Breast epithelium (tissue), 4 donors: ENCODE measurements around the gene ACSL3. TPM values are rescaled to one million over a fixed set of nuclear protein-coding genes. Genes with fewer than 3 reads are reported as not detected.

Experiments
- DNase-seq, 2 donors: peaks; one replicate each; pipeline ENCODE4 v3.0.0-alpha.2; 2019; ENCODE audit warnings: low spot score in 2 of 2
- H3K27ac ChIP-seq, 2 donors: fragments of 200-600 bp; sonication (generic) in 1 of 2; one replicate each; pipeline ENCODE4 v1.5.1; 2016 to 2019; ENCODE audit warnings: mild to moderate bottlenecking in 1 of 2
- H3K27me3 ChIP-seq, 2 donors: fragments of 200-600 bp; sonication (generic) in 1 of 2; one replicate each; pipeline versions ENCODE4 v1.5.1 to v1.6.0; 2017 to 2019; ENCODE audit warnings: control low read depth in 1 of 2, mild to moderate bottlenecking in 1 of 2
- H3K36me3 ChIP-seq: fragments of 200-600 bp; one replicate; pipeline ENCODE4 v1.5.1; 2019
- H3K4me1 ChIP-seq, 2 donors: fragments of 200-600 bp; sonication (generic); one replicate each; pipeline ENCODE4 v1.5.1; 2016 to 2019; ENCODE audit warnings: control low read depth in 1 of 2
- H3K4me3 ChIP-seq, 3 donors: fragments of 200-600 bp; sonication (generic); 1 replicate in 2 of 3; 2 replicates in 1 of 3; pipeline ENCODE4 v1.5.1; 2016 to 2019; ENCODE audit warnings: mild to moderate bottlenecking in 3 of 3, moderate library complexity in 2 of 3
- H3K9me3 ChIP-seq, 2 donors: fragments of 200-600 bp; sonication (generic) in 1 of 2; one replicate each; pipeline ENCODE4 v1.5.1; 2016 to 2019; ENCODE audit warnings: control low read depth in 1 of 2
- CTCF ChIP-seq, 3 donors: fragments of 450-650 bp; IDR thresholded peaks; one replicate each; pipeline ENCODE4 v1.5.1; 2016 to 2017; ENCODE audit warnings: antibody characterized with exemption in 3 of 3, mild to moderate bottlenecking in 3 of 3, moderate library complexity in 3 of 3
- POLR2A ChIP-seq: fragments of 450-650 bp; IDR thresholded peaks from one replicate; pipeline ENCODE4 v1.6.1; 2016; ENCODE audit warnings: antibody characterized with exemption, mild to moderate bottlenecking, moderate library complexity
- POLR2AphosphoS5 ChIP-seq, 3 donors: sonication (generic); formaldehyde crosslinking; IDR thresholded peaks; one replicate each; pipeline ENCODE4 v1.6.1; 2017; ENCODE audit warnings: antibody characterized with exemption in 3 of 3
- intact Hi-C: fragments of 100-400 bp; cut with DNase I; formaldehyde crosslinking; loops from one replicate; pipeline ENCODE4 v1.15.1; 2023; ENCODE audit warnings: low total_unique reads
- total RNA-seq, 3 donors: library from RNA; depleted of rRNA; stranded (reverse); fragments of >200 nt; gene quantifications; one replicate each; pipeline ENCODE4 v1.1.0, GENCODE V29; 2016

Gene ACSL3
- total RNA-seq, 3 donors from 2014 or later = 50.9 to 115 (median 74.4) TPM

GRCh38 chr2:222946700-222947287 lies 86.0 kb downstream of the ACSL3 start:
- intact Hi-C loops = no loop called here
- no peak for DNase-seq
- H3K9me3 ChIP-seq = no peaks in the 10 kb centered on the region

GRCh38 chr2:222949073-222949472 lies 88.2 kb downstream of the ACSL3 start:
- no peaks in the 10 kb centered on the region for H3K4me1 ChIP-seq
- DNase-seq = no peak
- intact Hi-C loops = no loop called here
- H3K36me3 ChIP-seq = no peaks in the 10 kb centered on the region
- TF ChIP-seq POLR2A = no peak
- TF ChIP-seq CTCF (IDR thresholded peaks at IDR 0.05) = no peak
- TF ChIP-seq POLR2AphosphoS5 (IDR thresholded peaks at IDR 0.05) = no peak
- H3K4me3 ChIP-seq = no peak overlapping the region
- no peaks in the 10 kb centered on the region for H3K27me3 ChIP-seq
- no peak overlapping the region for H3K27ac ChIP-seq
- no peaks in the 10 kb centered on the region for H3K9me3 ChIP-seq

More at GRCh38 chr2:222946700-222947287, 86.0 kb downstream of the ACSL3 start:
- H3K4me1 ChIP-seq = no peaks in the 10 kb centered on the region
- no peaks in the 10 kb centered on the region for H3K27me3 ChIP-seq
- TF ChIP-seq CTCF (IDR thresholded peaks at IDR 0.05) = no peak
- H3K36me3 ChIP-seq = no peaks in the 10 kb centered on the region
- H3K4me3 ChIP-seq = no peak overlapping the region
- no peak overlapping the region for H3K27ac ChIP-seq

GRCh38 chr2:222949690-222950323 lies 89.0 kb downstream of the ACSL3 start:
- DNase-seq = no peak
- no peak for TF ChIP-seq POLR2AphosphoS5 (IDR thresholded peaks at IDR 0.05)
- no peak for TF ChIP-seq POLR2A
- TF ChIP-seq CTCF (IDR thresholded peaks at IDR 0.05) = no peak
- H3K27me3 ChIP-seq = no peaks in the 10 kb centered on the region
- H3K4me1 ChIP-seq = no peaks in the 10 kb centered on the region
- intact Hi-C loops = no loop called here
- H3K27ac ChIP-seq = no peak overlapping the region
- no peak overlapping the region for H3K4me3 ChIP-seq
- H3K9me3 ChIP-seq = no peaks in the 10 kb centered on the region
- H3K36me3 ChIP-seq = no peaks in the 10 kb centered on the region

- no peaks in the 10 kb centered on the region for H3K27me3 ChIP-seq
- intact Hi-C loops = no loop called here
- no peak overlapping the region for H3K27ac ChIP-seq
- H3K4me1 ChIP-seq = no peaks in the 10 kb centered on the region
- no peak for TF ChIP-seq POLR2AphosphoS5 (IDR thresholded peaks at IDR 0.05)
- TF ChIP-seq CTCF (IDR thresholded peaks at IDR 0.05) = no peak
- no peak for TF ChIP-seq POLR2A
- H3K9me3 ChIP-seq = no peaks in the 10 kb centered on the region
- no peaks in the 10 kb centered on the region for H3K36me3 ChIP-seq
- H3K4me3 ChIP-seq = no peak overlapping the region
- no peak for DNase-seq
These were observed 89.9 kb downstream of the ACSL3 start for GRCh38 chr2:222950638-222951285.

- Histone ChIP-seq H3K36me3 (no peaks in the 10 kb centered on the region), H3K9me3 (no peaks in the 10 kb centered on the region), H3K27me3 (no peaks in the 10 kb centered on the region), H3K4me3 (no peak overlapping the region), H3K4me1 (no peaks in the 10 kb centered on the region), H3K27ac (no peak overlapping the region)
- TF ChIP-seq CTCF (IDR thresholded peaks at IDR 0.05) = no peak
- TF ChIP-seq POLR2A = no peak
- no peak for TF ChIP-seq POLR2AphosphoS5 (IDR thresholded peaks at IDR 0.05)
- intact Hi-C loops = no loop called here
- DNase-seq = no peak
These were observed 91.4 kb downstream of the ACSL3 start for GRCh38 chr2:222952204-222952603.
